NB4 (cell line): ENCODE data around the gene RGL1.

Experiments used
- CTCF ChIP-seq: IDR thresholded peaks from one replicate; pipeline ENCODE4 v1.5.1; 2012; ENCODE audit warnings: low read depth, low read length
- MYC ChIP-seq: IDR thresholded peaks from 2 replicates; pipeline ENCODE4 v1.6.1; 2011; ENCODE audit warnings: low read depth, low read length
- POLR2A ChIP-seq: IDR thresholded peaks from 2 replicates; pipeline ENCODE4 v1.6.1; 2011; ENCODE audit warnings: mild to moderate bottlenecking; ENCODE audit not compliant: insufficient read length; ENCODE audit errors: extremely low read depth

DNA sequence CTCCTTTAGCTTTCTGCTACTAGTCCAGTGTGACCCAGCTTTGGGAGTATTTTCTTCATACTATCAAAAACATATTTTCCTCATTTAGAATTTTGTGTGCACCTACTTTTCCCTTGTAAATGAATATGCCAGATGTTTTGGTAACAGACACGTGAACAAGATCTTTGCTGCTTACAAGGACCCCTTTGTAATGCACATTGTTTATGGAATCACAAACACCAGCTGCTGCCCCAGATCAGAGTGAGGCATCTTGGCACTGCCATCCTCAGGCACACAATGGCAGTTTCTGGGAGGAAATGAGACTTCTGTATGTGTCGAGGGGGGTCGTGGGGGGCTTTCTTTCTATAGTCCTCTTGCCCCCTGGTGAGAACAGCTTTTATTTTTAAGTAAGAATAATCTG is 115.7 kb downstream of the RGL1 start:
- no peak for TF ChIP-seq CTCF
- no peak for TF ChIP-seq POLR2A
- TF ChIP-seq MYC: no peak
